ENCODE results near the gene NTM. TPM values are rescaled to one million over a fixed set of nuclear protein-coding genes. Genes with fewer than 3 reads are reported as not detected.

The NTM gene
- total RNA-seq, 1 donor from 2014 or later, result 92.1 TPM

- Mint-ChIP-seq H3K27ac (ENCODE audit: unreplicated experiment) (peak overlapping the region; percentile 75), H3K4me1 (ENCODE audit: low read depth) (peaks cover 73% of the 10 kb centered on the region), H3K36me3 (ENCODE audit: low read depth) (no peaks in the 10 kb centered on the region), H3K27me3 (ENCODE audit: low read depth) (no peaks in the 10 kb centered on the region), H3K4me3 (ENCODE audit: unreplicated experiment) (peak overlapping the region; percentile 91), H3K9me3 (ENCODE audit: low read depth) (no peaks in the 10 kb centered on the region)
- no peak for DNase-seq (ENCODE audit: low spot score)
- no peak for TF ChIP-seq CTCF (IDR thresholded peaks at IDR 0.05)
Observed at GRCh38 chr11:131912134-131912533, 541.7 kb downstream of the NTM start.

GRCh38 chr11:131913267-131913666 lies 542.9 kb downstream of the NTM start:
- no peaks in the 10 kb centered on the region for H3K9me3 Mint-ChIP-seq (ENCODE audit: low read depth)
- peak overlapping the region; percentile 4 for H3K27ac Mint-ChIP-seq (ENCODE audit: unreplicated experiment)
- no peaks in the 10 kb centered on the region for H3K27me3 Mint-ChIP-seq (ENCODE audit: low read depth)
- H3K4me1 Mint-ChIP-seq (ENCODE audit: low read depth), result peaks cover 75% of the 10 kb centered on the region
- no peaks in the 10 kb centered on the region for H3K36me3 Mint-ChIP-seq (ENCODE audit: low read depth)
- no peak for TF ChIP-seq CTCF (IDR thresholded peaks at IDR 0.05)
- DNase-seq (ENCODE audit: low spot score), result no peak
- peak overlapping the region; percentile 91 for H3K4me3 Mint-ChIP-seq (ENCODE audit: unreplicated experiment)

- H3K36me3 Mint-ChIP-seq (ENCODE audit: low read depth), result no peaks in the 10 kb centered on the region
- peak overlapping the region; percentile 7 for H3K27ac Mint-ChIP-seq (ENCODE audit: unreplicated experiment)
- peaks cover 66% of the 10 kb centered on the region for H3K4me1 Mint-ChIP-seq (ENCODE audit: low read depth)
- no peak for DNase-seq (ENCODE audit: low spot score)
- TF ChIP-seq CTCF (IDR thresholded peaks at IDR 0.05), result peak; percentile 82
- no peak overlapping the region for H3K4me3 Mint-ChIP-seq (ENCODE audit: unreplicated experiment)
- H3K27me3 Mint-ChIP-seq (ENCODE audit: low read depth), result no peaks in the 10 kb centered on the region
- H3K9me3 Mint-ChIP-seq (ENCODE audit: low read depth), result no peaks in the 10 kb centered on the region
Observed at GRCh38 chr11:131914361-131914774, 544.0 kb downstream of the NTM start.

GRCh38 chr11:131916638-131917037 lies 546.2 kb downstream of the NTM start:
- H3K27ac Mint-ChIP-seq (ENCODE audit: unreplicated experiment), result no peak overlapping the region
- no peak overlapping the region for H3K4me3 Mint-ChIP-seq (ENCODE audit: unreplicated experiment)
- peaks cover 54% of the 10 kb centered on the region for H3K4me1 Mint-ChIP-seq (ENCODE audit: low read depth)
- no peak for TF ChIP-seq CTCF (IDR thresholded peaks at IDR 0.05)
- no peak for DNase-seq (ENCODE audit: low spot score)
- H3K36me3 Mint-ChIP-seq (ENCODE audit: low read depth), result no peaks in the 10 kb centered on the region
- no peaks in the 10 kb centered on the region for H3K27me3 Mint-ChIP-seq (ENCODE audit: low read depth)
- H3K9me3 Mint-ChIP-seq (ENCODE audit: low read depth), result no peaks in the 10 kb centered on the region

- Mint-ChIP-seq H3K27ac (ENCODE audit: unreplicated experiment) (no peak overlapping the region), H3K36me3 (ENCODE audit: low read depth) (peaks cover 4% of the 10 kb centered on the region), H3K4me1 (ENCODE audit: low read depth) (peaks cover 51% of the 10 kb centered on the region), H3K27me3 (ENCODE audit: low read depth) (no peaks in the 10 kb centered on the region), H3K9me3 (ENCODE audit: low read depth) (no peaks in the 10 kb centered on the region), H3K4me3 (ENCODE audit: unreplicated experiment) (no peak overlapping the region)
- TF ChIP-seq CTCF (IDR thresholded peaks at IDR 0.05), result no peak
- no peak for DNase-seq (ENCODE audit: low spot score)
Observed at GRCh38 chr11:131917634-131918384, 547.4 kb downstream of the NTM start.
